Vagina (tissue), 2 donors: ENCODE results near the gene SCAF4. TPM values are rescaled to one million over a fixed set of nuclear protein-coding genes. Genes with fewer than 3 reads are reported as not detected.

Experiments
- DNase-seq, 2 donors: peaks; one replicate each; pipeline ENCODE4 v3.0.0-alpha.2; 2017; ENCODE audit errors: extremely low spot score in 2 of 2
- H3K27ac ChIP-seq: fragments of 200-600 bp; sonication (generic); one replicate; pipeline ENCODE4 v1.5.1; 2019
- H3K27me3 ChIP-seq: fragments of 200-600 bp; sonication (generic); one replicate; pipeline ENCODE4 v1.5.1; 2019
- H3K36me3 ChIP-seq, 2 donors: fragments of 200-600 bp; sonication (generic); one replicate each; pipeline ENCODE4 v1.5.1; 2017 to 2019
- H3K4me1 ChIP-seq: fragments of 200-600 bp; sonication (generic); one replicate; pipeline ENCODE4 v1.5.1; 2019
- H3K4me3 ChIP-seq, 2 donors: fragments of 200-600 bp; sonication (generic); 1 replicate in 1 of 2; 2 replicates in 1 of 2; pipeline ENCODE4 v1.5.1; 2016 to 2019
- H3K9me3 ChIP-seq: fragments of 200-600 bp; sonication (generic); one replicate; pipeline ENCODE4 v1.5.1; 2019
- CTCF ChIP-seq, 3 experiments: fragments of 450-650 bp in 2 of 3; fragments of 200-600 bp in 1 of 3; sonication (generic) in 1 of 3; IDR thresholded peaks; one replicate each; pipeline ENCODE4 v1.5.1; 2017 to 2019; ENCODE audit warnings: antibody characterized with exemption in 3 of 3, mild to moderate bottlenecking in 2 of 3, moderate library complexity in 2 of 3
- POLR2A ChIP-seq, 2 donors: fragments of 450-650 bp; IDR thresholded peaks; one replicate each; pipeline ENCODE4 v1.6.1; 2017; ENCODE audit warnings: antibody characterized with exemption in 2 of 2, mild to moderate bottlenecking in 2 of 2, moderate library complexity in 2 of 2
- POLR2AphosphoS5 ChIP-seq, 2 donors: sonication (generic); formaldehyde crosslinking; IDR thresholded peaks; one replicate each; pipeline ENCODE4 v1.9.0; 2017; ENCODE audit warnings: antibody characterized with exemption in 2 of 2, mild to moderate bottlenecking in 2 of 2, low read depth in 1 of 2; ENCODE audit not compliant: insufficient read depth in 1 of 2
- intact Hi-C: fragments of 100-400 bp; cut with DNase I; formaldehyde crosslinking; loops from one replicate; pipeline ENCODE4 v1.15.1; 2023
- total RNA-seq: library from RNA; depleted of rRNA; stranded (reverse); fragments of >200 nt; gene quantifications from one replicate; pipeline ENCODE4 v1.2.3, GENCODE V29; 2016

The SCAF4 gene
- 23.1 TPM for total RNA-seq

GRCh38 chr21:31731857-31732596 is at the start of gene SCAF4:
TSS of gene SCAF4 (minus strand) at chr21:31732118. CDS start at chr21:31731692, 426 bp downstream.
- Histone ChIP-seq H3K27ac (peak within 1 kb of the TSS; percentile 97), H3K9me3 (no peaks in the 10 kb centered on the region), H3K36me3 (no peaks in the 10 kb centered on the region), H3K4me3 (peak within 1 kb of the TSS; percentile 74 to 99), H3K4me1 (peaks cover 51% of the 10 kb centered on the region), H3K27me3 (no peaks in the 10 kb centered on the region)
- intact Hi-C loops = no loop called here
- DNase-seq = no peak
- TF ChIP-seq POLR2A (IDR thresholded peaks at IDR 0.05) (peak in 1 of 2 donors; percentile 60), CTCF (IDR thresholded peaks at IDR 0.05) (no peak), POLR2AphosphoS5 (IDR thresholded peaks at IDR 0.05; ENCODE audit: insufficient read depth in 1 of 2, low read depth in 1 of 2) (peak in 1 of 2 donors; percentile 84)

GRCh38 chr21:31780944-31781343 is 49.0 kb upstream of the SCAF4 start:
- Histone ChIP-seq H3K4me3 (no peak overlapping the region), H3K36me3 (no peaks in the 10 kb centered on the region), H3K4me1 (no peaks in the 10 kb centered on the region), H3K27ac (no peak overlapping the region), H3K27me3 (no peaks in the 10 kb centered on the region), H3K9me3 (no peaks in the 10 kb centered on the region)
- no peak for DNase-seq
- no peak for TF ChIP-seq POLR2A (IDR thresholded peaks at IDR 0.05)
- TF ChIP-seq CTCF (IDR thresholded peaks at IDR 0.05) = no peak
- peak in 1 of 2 donors; percentile 42 for TF ChIP-seq POLR2AphosphoS5 (IDR thresholded peaks at IDR 0.05; ENCODE audit: insufficient read depth in 1 of 2, low read depth in 1 of 2)
- intact Hi-C loops = no loop called here

GRCh38 chr21:31778546-31778945 is 46.6 kb upstream of the SCAF4 start:
- intact Hi-C loops = no loop called here
- Histone ChIP-seq H3K27ac (no peak overlapping the region), H3K36me3 (no peaks in the 10 kb centered on the region), H3K9me3 (no peaks in the 10 kb centered on the region), H3K4me1 (no peaks in the 10 kb centered on the region), H3K27me3 (no peaks in the 10 kb centered on the region), H3K4me3 (no peak overlapping the region)
- no peak for DNase-seq
- TF ChIP-seq POLR2A (IDR thresholded peaks at IDR 0.05) = no peak

- no peaks in the 10 kb centered on the region for H3K9me3 ChIP-seq
- intact Hi-C loops = no loop called here
- TF ChIP-seq POLR2A (IDR thresholded peaks at IDR 0.05) (no peak), CTCF (IDR thresholded peaks at IDR 0.05) (no peak), POLR2AphosphoS5 (IDR thresholded peaks at IDR 0.05; ENCODE audit: insufficient read depth in 1 of 2, low read depth in 1 of 2) (no peak)
- no peak for DNase-seq
- H3K27me3 ChIP-seq = no peaks in the 10 kb centered on the region
- H3K27ac ChIP-seq = no peak overlapping the region
- H3K4me3 ChIP-seq = no peak overlapping the region
- H3K36me3 ChIP-seq = no peaks in the 10 kb centered on the region
- no peaks in the 10 kb centered on the region for H3K4me1 ChIP-seq
Observed at GRCh38 chr21:31777857-31778256, 45.9 kb upstream of the SCAF4 start.

- Histone ChIP-seq H3K27ac (no peak overlapping the region), H3K4me3 (no peak overlapping the region), H3K36me3 (no peaks in the 10 kb centered on the region), H3K27me3 (no peaks in the 10 kb centered on the region), H3K4me1 (no peaks in the 10 kb centered on the region), H3K9me3 (no peaks in the 10 kb centered on the region)
- intact Hi-C loops = no loop called here
- DNase-seq = no peak
- no peak for TF ChIP-seq POLR2A (IDR thresholded peaks at IDR 0.05)
- no peak for TF ChIP-seq CTCF (IDR thresholded peaks at IDR 0.05)
- no peak for TF ChIP-seq POLR2AphosphoS5 (IDR thresholded peaks at IDR 0.05; ENCODE audit: insufficient read depth in 1 of 2, low read depth in 1 of 2)
Observed at GRCh38 chr21:31774031-31774430, 42.1 kb upstream of the SCAF4 start.
